ENCODE data around the gene MEX3B. TPM values are rescaled to one million over a fixed set of nuclear protein-coding genes. Genes with fewer than 3 reads are reported as not detected.

Gene MEX3B
- total RNA-seq, 1 donor from 2014 or later, result 49.5 TPM

DNA sequence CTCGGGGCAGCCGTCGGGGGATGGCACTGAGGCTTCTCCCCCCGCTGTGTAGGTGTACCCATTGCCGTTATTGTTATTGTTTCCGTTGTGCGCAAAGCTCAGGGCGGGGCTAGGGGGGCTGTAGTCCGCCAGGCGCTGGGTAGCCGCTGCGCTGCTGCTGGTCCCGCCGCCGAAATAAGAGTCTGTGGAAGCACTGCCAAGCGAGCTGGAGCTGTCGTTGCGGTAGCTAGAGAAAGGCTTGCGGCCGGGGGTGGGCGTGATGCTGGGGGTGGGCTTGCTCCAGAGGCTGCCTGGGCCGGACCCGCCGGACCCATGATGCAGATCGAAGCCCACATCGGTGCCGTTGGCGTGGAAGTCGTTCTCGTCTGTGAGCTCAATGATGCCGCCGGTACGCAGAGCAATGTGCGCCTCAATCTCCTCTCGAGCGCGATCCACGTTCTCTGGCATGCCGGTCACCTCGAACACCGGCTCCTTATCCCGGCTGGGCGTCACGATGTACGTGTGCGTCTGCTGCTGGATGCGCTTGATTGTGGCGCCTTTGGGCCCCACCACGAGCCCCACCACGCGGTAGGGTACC, 1.9 kb downstream of the MEX3B start:
- no peak for DNase-seq (ENCODE audit: low read depth, low spot score)
- H3K9me3 Mint-ChIP-seq, result no peaks in the 10 kb centered on the region
- TF ChIP-seq, protein P1, sequence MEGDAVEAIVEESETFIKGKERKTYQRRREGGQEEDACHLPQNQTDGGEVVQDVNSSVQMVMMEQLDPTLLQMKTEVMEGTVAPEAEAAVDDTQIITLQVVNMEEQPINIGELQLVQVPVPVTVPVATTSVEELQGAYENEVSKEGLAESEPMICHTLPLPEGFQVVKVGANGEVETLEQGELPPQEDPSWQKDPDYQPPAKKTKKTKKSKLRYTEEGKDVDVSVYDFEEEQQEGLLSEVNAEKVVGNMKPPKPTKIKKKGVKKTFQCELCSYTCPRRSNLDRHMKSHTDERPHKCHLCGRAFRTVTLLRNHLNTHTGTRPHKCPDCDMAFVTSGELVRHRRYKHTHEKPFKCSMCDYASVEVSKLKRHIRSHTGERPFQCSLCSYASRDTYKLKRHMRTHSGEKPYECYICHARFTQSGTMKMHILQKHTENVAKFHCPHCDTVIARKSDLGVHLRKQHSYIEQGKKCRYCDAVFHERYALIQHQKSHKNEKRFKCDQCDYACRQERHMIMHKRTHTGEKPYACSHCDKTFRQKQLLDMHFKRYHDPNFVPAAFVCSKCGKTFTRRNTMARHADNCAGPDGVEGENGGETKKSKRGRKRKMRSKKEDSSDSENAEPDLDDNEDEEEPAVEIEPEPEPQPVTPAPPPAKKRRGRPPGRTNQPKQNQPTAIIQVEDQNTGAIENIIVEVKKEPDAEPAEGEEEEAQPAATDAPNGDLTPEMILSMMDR (conservative IDR thresholded peaks at IDR 0.05), result no peak
- peaks cover 10% of the 10 kb centered on the region for H3K27me3 Mint-ChIP-seq (ENCODE audit: low read depth)
- H3K36me3 Mint-ChIP-seq (ENCODE audit: low read depth), result peaks cover 19% of the 10 kb centered on the region
- peak overlapping the region; percentile 99 for H3K27ac Mint-ChIP-seq (ENCODE audit: unreplicated experiment)
- H3K4me3 Mint-ChIP-seq, result peak overlapping the region; percentile 100
- peaks cover 49% of the 10 kb centered on the region for H3K4me1 Mint-ChIP-seq

DNA sequence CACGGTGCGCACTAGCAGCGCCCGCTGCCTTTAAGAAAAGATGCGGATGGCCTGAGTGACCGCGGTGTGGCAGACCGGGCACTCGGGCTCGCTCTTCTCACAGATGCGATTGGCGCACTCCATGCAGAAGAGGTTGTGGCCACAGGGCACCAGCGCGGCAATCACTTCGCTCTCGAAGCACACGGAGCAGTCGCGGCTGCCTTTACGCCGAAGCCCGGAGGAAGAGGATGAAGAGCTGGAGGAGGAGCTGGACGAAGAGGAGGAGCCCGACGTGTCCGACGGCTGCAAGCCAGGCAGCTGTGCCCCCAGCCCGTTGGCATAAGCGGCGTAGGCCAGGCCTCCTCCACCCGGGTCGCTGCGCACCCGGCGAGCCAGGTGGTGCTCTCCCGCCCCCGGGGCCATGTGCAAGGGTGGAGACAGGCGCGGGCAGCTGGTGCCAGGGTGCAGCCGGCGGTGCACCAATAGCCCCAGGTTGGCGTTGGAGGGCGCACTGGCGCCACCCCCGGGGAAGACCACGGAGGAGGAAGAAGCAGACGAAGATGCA, 2.6 kb downstream of the MEX3B start:
- Mint-ChIP-seq H3K36me3 (ENCODE audit: low read depth) (peaks cover 19% of the 10 kb centered on the region), H3K9me3 (no peaks in the 10 kb centered on the region), H3K4me1 (peaks cover 46% of the 10 kb centered on the region), H3K27ac (ENCODE audit: unreplicated experiment) (no peak overlapping the region), H3K4me3 (peak overlapping the region; percentile 100), H3K27me3 (ENCODE audit: low read depth) (peaks cover 7% of the 10 kb centered on the region)
- no peak for DNase-seq (ENCODE audit: low read depth, low spot score)
- TF ChIP-seq, protein P1 (conservative IDR thresholded peaks at IDR 0.05), result no peak

DNA sequence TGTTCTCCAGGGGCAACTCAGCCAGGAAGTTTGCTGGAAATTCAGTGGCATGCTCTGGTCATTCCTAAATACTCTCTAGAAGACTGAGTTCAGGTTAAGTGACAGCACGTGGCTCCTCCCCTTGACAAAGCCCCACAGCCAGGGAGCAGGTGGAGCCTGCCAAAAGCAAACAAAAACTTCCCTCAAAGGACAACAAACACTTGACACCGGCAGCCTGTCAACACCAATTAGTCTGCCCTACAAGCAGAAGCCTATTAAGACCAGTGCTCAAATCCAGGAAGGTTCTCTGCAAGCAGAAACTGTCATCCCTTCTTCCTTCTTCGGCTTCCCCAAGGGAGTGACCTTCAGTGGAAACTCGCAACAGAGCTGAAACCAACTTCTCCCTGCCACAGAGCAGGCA, 5.0 kb downstream of the MEX3B start:
- H3K4me1 Mint-ChIP-seq, result peaks cover 37% of the 10 kb centered on the region
- H3K27me3 Mint-ChIP-seq (ENCODE audit: low read depth), result peaks cover 7% of the 10 kb centered on the region
- no peak overlapping the region for H3K27ac Mint-ChIP-seq (ENCODE audit: unreplicated experiment)
- H3K4me3 Mint-ChIP-seq, result peak overlapping the region; percentile 79
- TF ChIP-seq, protein P1 (conservative IDR thresholded peaks at IDR 0.05), result no peak
- no peak for DNase-seq (ENCODE audit: low read depth, low spot score)
- H3K36me3 Mint-ChIP-seq (ENCODE audit: low read depth), result peaks cover 19% of the 10 kb centered on the region
- H3K9me3 Mint-ChIP-seq, result no peaks in the 10 kb centered on the region

DNA sequence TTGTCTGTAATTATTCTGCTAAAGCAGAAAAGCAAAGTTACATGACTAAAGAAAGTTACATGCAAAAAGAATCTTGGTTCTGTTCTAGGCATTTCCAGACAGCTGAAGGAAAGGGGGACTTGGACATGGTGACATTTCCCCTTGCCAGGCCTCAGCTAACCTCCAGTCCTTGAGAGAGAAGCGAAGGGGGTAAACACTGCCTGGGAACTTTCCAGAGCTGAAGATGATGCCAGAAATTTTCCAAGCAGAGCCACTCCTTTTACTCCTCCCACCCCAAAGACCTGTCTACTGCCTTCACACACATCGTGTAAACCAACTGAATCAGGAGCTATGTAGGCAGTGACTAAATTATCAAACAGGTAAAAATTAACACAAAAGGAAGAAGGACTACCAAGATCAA, 5.4 kb downstream of the MEX3B start:
- Mint-ChIP-seq H3K4me1 (peaks cover 37% of the 10 kb centered on the region), H3K4me3 (peak overlapping the region; percentile 79), H3K27ac (ENCODE audit: unreplicated experiment) (no peak overlapping the region), H3K36me3 (ENCODE audit: low read depth) (peaks cover 19% of the 10 kb centered on the region), H3K9me3 (no peaks in the 10 kb centered on the region), H3K27me3 (ENCODE audit: low read depth) (peaks cover 7% of the 10 kb centered on the region)
- no peak for DNase-seq (ENCODE audit: low read depth, low spot score)
- TF ChIP-seq, protein P1 (conservative IDR thresholded peaks at IDR 0.05), result no peak

DNA sequence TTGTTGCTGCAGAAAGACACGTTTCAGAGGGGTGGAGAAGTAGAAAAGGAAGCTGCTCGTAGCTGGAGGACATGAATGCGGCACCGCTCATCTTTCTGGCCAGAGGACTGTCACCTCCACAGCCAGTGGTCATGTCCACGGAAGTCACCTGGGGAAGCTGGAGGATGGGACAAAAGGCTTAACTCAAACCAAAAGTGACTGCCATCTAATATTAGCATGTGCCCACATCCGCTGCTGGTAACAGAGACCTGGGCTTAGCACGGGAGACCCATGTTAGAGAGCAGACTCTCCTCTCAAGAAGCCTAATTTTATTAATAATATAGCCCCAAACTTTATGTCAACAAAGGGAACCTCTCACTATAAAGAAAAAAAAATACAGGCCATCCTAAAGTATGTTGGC, 5.9 kb downstream of the MEX3B start:
- Mint-ChIP-seq H3K9me3 (no peaks in the 10 kb centered on the region), H3K27ac (ENCODE audit: unreplicated experiment) (no peak overlapping the region), H3K36me3 (ENCODE audit: low read depth) (peaks cover 19% of the 10 kb centered on the region), H3K4me3 (peak overlapping the region; percentile 79), H3K4me1 (peaks cover 37% of the 10 kb centered on the region), H3K27me3 (ENCODE audit: low read depth) (peaks cover 6% of the 10 kb centered on the region)
- DNase-seq (ENCODE audit: low read depth, low spot score), result no peak
- TF ChIP-seq, protein P1 (conservative IDR thresholded peaks at IDR 0.05), result no peak
